Lower lobe of right lung (tissue), 2 donors: Measurements from ENCODE around the gene ZNF197. TPM values are rescaled to one million over a fixed set of nuclear protein-coding genes. Genes with fewer than 3 reads are reported as not detected.
A peak's percentile ranks its signal among the peaks of the same experiment; 100 is the strongest.

Source experiments
- ATAC-seq, 2 donors: fragments of 200-7000 bp; cut with Tn5 transposase; one replicate each; pipeline ENCODE4 v1.9.1; 2020 to 2022; ENCODE audit warnings: mild to moderate bottlenecking in 2 of 2, moderate library complexity in 2 of 2
- DNase-seq: peaks from one replicate; pipeline ENCODE4 v3.0.0-alpha.2; 2020
- H3K27ac ChIP-seq: fragments of 200-600 bp; one replicate; pipeline ENCODE4 v1.8.0; 2022
- H3K27me3 ChIP-seq: fragments of 200-600 bp; one replicate; pipeline ENCODE4 v1.8.0; 2022; ENCODE audit warnings: low read depth
- H3K36me3 ChIP-seq: fragments of 200-600 bp; one replicate; pipeline ENCODE4 v1.8.0; 2022; ENCODE audit warnings: mild to moderate bottlenecking
- H3K4me1 ChIP-seq: fragments of 200-600 bp; one replicate; pipeline ENCODE4 v1.8.0; 2022
- H3K4me3 ChIP-seq: fragments of 200-600 bp; one replicate; pipeline ENCODE4 v1.8.0; 2022; ENCODE audit warnings: mild to moderate bottlenecking
- H3K9me3 ChIP-seq: fragments of 200-600 bp; one replicate; pipeline ENCODE4 v1.8.0; 2022
- CTCF ChIP-seq: fragments of 200-600 bp; IDR thresholded peaks from one replicate; pipeline ENCODE4 v1.8.0; 2022; ENCODE audit warnings: antibody characterized with exemption, mild to moderate bottlenecking
- intact Hi-C: fragments of 100-400 bp; cut with DNase I; formaldehyde crosslinking; loops from one replicate; pipeline ENCODE4 v1.11.0; 2022
- total RNA-seq: library from RNA; stranded (reverse); fragmentation: NEBNext Ultra II Directional; extraction: Animal tissue kit (Norgen Biotek cat#: 25700); gene quantifications from one replicate; pipeline ENCODE4 v1.2.1, GENCODE V29; 2021
- donor health status: DM: no; HTN: yes; CAD: no; lungs with severe emphysema.

Gene ZNF197
- total RNA-seq, 1 donor from 2014 or later, result 12.6 TPM

- no peak for TF ChIP-seq CTCF
- DNase-seq, result peak; percentile 64
Measured at GRCh38 chr3:44584646-44585501, 40.0 kb upstream of the ZNF197 start, which contains the start of gene ZNF660. ZNF660 (plus strand) TSS chr3:44584964; CDS start chr3:44594194, 9,230 bp downstream.

GRCh38 chr3:44596621-44597020 lies 28.2 kb upstream of the ZNF197 start:
- ATAC-seq (peak; percentile 18 to 38), DNase-seq (no peak)
- intact Hi-C loops, result no loop called here
- no peak overlapping the region for H3K27ac ChIP-seq
- H3K4me1 ChIP-seq, result no peaks in the 10 kb centered on the region
- no peak for TF ChIP-seq CTCF
- peaks cover 47% of the 10 kb centered on the region for H3K9me3 ChIP-seq
- H3K27me3 ChIP-seq, result no peaks in the 10 kb centered on the region
- H3K36me3 ChIP-seq, result no peaks in the 10 kb centered on the region
- no peak overlapping the region for H3K4me3 ChIP-seq

More at GRCh38 chr3:44584646-44585501, 40.0 kb upstream of the ZNF197 start, which contains the start of gene ZNF660:
- H3K36me3 ChIP-seq, result peaks cover 11% of the 10 kb centered on the region
- H3K9me3 ChIP-seq, result no peaks in the 10 kb centered on the region
- intact Hi-C loops, result no loop called here
- H3K4me3 ChIP-seq, result peak within 1 kb of the TSS; percentile 68
- H3K27me3 ChIP-seq, result no peaks in the 10 kb centered on the region
- H3K4me1 ChIP-seq, result no peaks in the 10 kb centered on the region
- peak within 1 kb of the TSS; percentile 64 for H3K27ac ChIP-seq
- peak; percentile 93 to 96 for ATAC-seq

- Histone ChIP-seq H3K4me3 (no peak overlapping the region), H3K27me3 (no peaks in the 10 kb centered on the region), H3K4me1 (no peaks in the 10 kb centered on the region), H3K36me3 (no peaks in the 10 kb centered on the region), H3K27ac (no peak overlapping the region), H3K9me3 (no peaks in the 10 kb centered on the region)
- ATAC-seq (no peak), DNase-seq (no peak)
- no peak for TF ChIP-seq CTCF
- intact Hi-C loops, result no loop called here
Measured at GRCh38 chr3:44601749-44602148, 23.1 kb upstream of the ZNF197 start.

- Histone ChIP-seq H3K4me1 (no peaks in the 10 kb centered on the region), H3K27ac (no peak overlapping the region), H3K36me3 (no peaks in the 10 kb centered on the region), H3K4me3 (no peak overlapping the region), H3K9me3 (no peaks in the 10 kb centered on the region), H3K27me3 (no peaks in the 10 kb centered on the region)
- no peak for TF ChIP-seq CTCF
- DNase-seq (no peak), ATAC-seq (no peak)
- intact Hi-C loops, result no loop called here
Measured at GRCh38 chr3:44612678-44613077, 12.2 kb upstream of the ZNF197 start.

- H3K9me3 ChIP-seq, result no peaks in the 10 kb centered on the region
- DNase-seq (no peak), ATAC-seq (no peak)
- H3K4me1 ChIP-seq, result peaks cover 18% of the 10 kb centered on the region
- intact Hi-C loops, result no loop called here
- H3K27ac ChIP-seq, result no peak overlapping the region
- no peak overlapping the region for H3K4me3 ChIP-seq
- no peaks in the 10 kb centered on the region for H3K27me3 ChIP-seq
- peaks cover 43% of the 10 kb centered on the region for H3K36me3 ChIP-seq
- TF ChIP-seq CTCF, result no peak
Measured at GRCh38 chr3:44628716-44629115, 3.9 kb downstream of the ZNF197 start.
